Loucy (cell line): ENCODE measurements around the gene IL18R1.

ENCODE experiments used
- CTCF ChIP-seq: fragments of 200-600 bp; sonication (generic); conservative IDR thresholded peaks from 2 replicates; pipeline ENCODE4 v1.5.1; 2014; ENCODE audit warnings: mild to moderate bottlenecking, antibody characterized with exemption, low read length
- EZH2phosphoT487 ChIP-seq: fragments of 200-600 bp; IDR thresholded peaks from 2 replicates; pipeline ENCODE4 v1.6.1; 2018; ENCODE audit warnings: antibody characterized with exemption, mild to moderate bottlenecking, moderate library complexity, borderline replicate concordance

GRCh38 chr2:102310964-102311640 lies 44.5 kb upstream of the IL18R1 start, which contains the start of gene IL1RL1:
- TF ChIP-seq CTCF (no peak), EZH2phosphoT487 (no peak)
